Smooth muscle cell (in vitro differentiated cells): ENCODE measurements around the gene SLC2A13. TPM values are rescaled to one million over a fixed set of nuclear protein-coding genes. Genes with fewer than 3 reads are reported as not detected.
"Not testable (repeated sequence)": the region's sequence is repeated elsewhere in the genome, so short reads cannot be mapped to it uniquely, and the experiment has no call there.

Experiments
- DNase-seq: peaks from one replicate; lab custom pipeline; 2025; ENCODE audit not compliant: unreplicated experiment; lab: John Stamatoyannopoulos, UW
- H2AFZ ChIP-seq: fragments of 200-600 bp; sonication (generic); 2 replicates; pipeline ENCODE4 v1.6.0; 2016; ENCODE audit warnings: antibody characterized with exemption, low read depth, mild to moderate bottlenecking
- H3F3A ChIP-seq: fragments of 200-600 bp; sonication (generic); 2 replicates; pipeline ENCODE4 v1.6.0; 2017; ENCODE audit warnings: antibody characterized with exemption, low read depth
- H3K27ac ChIP-seq: fragments of 200-600 bp; sonication (generic); 2 replicates; pipeline ENCODE4 v1.5.1; 2016; ENCODE audit warnings: low read depth, mild to moderate bottlenecking
- H3K27me3 ChIP-seq: fragments of 200-600 bp; sonication (generic); 2 replicates; pipeline ENCODE4 v1.6.1; 2016; ENCODE audit warnings: low read depth, mild to moderate bottlenecking
- H3K36me3 ChIP-seq: fragments of 200-600 bp; sonication (generic); 2 replicates; pipeline ENCODE4 v1.5.1; 2016; ENCODE audit warnings: low read depth
- H3K4me1 ChIP-seq: fragments of 200-600 bp; sonication (generic); 2 replicates; pipeline ENCODE4 v1.5.1; 2016; ENCODE audit warnings: low read depth
- H3K4me2 ChIP-seq: fragments of 200-600 bp; sonication (generic); 2 replicates; pipeline ENCODE4 v1.6.0; 2016; ENCODE audit warnings: mild to moderate bottlenecking
- H3K4me3 ChIP-seq: fragments of 200-600 bp; sonication (generic); 2 replicates; pipeline ENCODE4 v1.5.1; 2016; ENCODE audit warnings: mild to moderate bottlenecking
- H3K79me2 ChIP-seq: fragments of 200-600 bp; sonication (generic); 2 replicates; pipeline ENCODE4 v1.6.0; 2016; ENCODE audit warnings: low read depth, mild to moderate bottlenecking
- H3K9ac ChIP-seq: fragments of 200-600 bp; sonication (generic); 2 replicates; pipeline ENCODE4 v1.6.0; 2016; ENCODE audit warnings: low read depth
- H3K9me3 ChIP-seq: fragments of 200-600 bp; sonication (generic); replicated peaks from 2 replicates; pipeline ENCODE4 v1.5.1; 2016; ENCODE audit warnings: low read depth
- H4K20me1 ChIP-seq: fragments of 200-600 bp; sonication (generic); 2 replicates; pipeline ENCODE4 v1.6.0; 2016; ENCODE audit warnings: low read depth
- CTCF ChIP-seq: fragments of 200-600 bp; sonication (generic); IDR thresholded peaks from 2 replicates; pipeline ENCODE4 v1.5.1; 2017; ENCODE audit warnings: borderline replicate concordance, mild to moderate bottlenecking, antibody characterized with exemption; ENCODE audit not compliant: insufficient read depth, poor library complexity, severe bottlenecking
- WGBS: methylation state at CpG from one replicate; pipeline ENCODE4 v1.1.7; 2016; ENCODE audit warnings: low lambda C conversion rate; 5-methylcytosine and 5-hydroxymethylcytosine counted together
- polyA plus RNA-seq: library from polyadenylated mRNA; unstranded; fragments of >200 nt; fragmentation: Nextera tagmentation; extraction: Ambion mirVana; gene quantifications from 2 replicates; pipeline ENCODE4 v1.2.1, GENCODE V29; 2016
- total RNA-seq: library from RNA; depleted of rRNA; stranded (reverse); fragments of >200 nt; gene quantifications from 2 replicates; pipeline ENCODE4 v1.2.3, GENCODE V29; 2014

SLC2A13 gene
- total and polyA plus RNA-seq, 2 experiments from 2014 or later, result 9.6 to 27.4 TPM

DNA sequence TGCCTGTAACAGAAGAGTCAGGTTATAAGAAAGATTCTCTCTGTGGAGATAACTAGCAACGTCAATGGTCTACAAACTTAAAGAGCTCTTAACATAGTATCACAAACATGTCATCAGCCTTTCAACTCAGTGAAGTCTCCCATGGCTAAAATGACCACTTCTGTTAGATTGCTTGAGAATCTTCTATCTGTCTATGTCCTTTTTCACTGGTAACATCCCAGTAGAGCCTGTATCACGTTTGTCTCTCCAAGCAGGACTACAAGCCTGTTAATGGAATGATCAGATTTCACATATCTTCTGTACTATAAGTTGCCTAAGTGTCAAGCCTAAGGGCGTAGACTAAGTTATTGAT is 50.7 kb downstream of the SLC2A13 start:
- no peak for DNase-seq
- no peak for TF ChIP-seq CTCF
- peaks cover 3% of the 10 kb centered on the region for H3F3A ChIP-seq
- no peaks in the 10 kb centered on the region for H3K9me3 ChIP-seq
- peaks cover 8% of the 10 kb centered on the region for H3K79me2 ChIP-seq
- peaks cover 4% of the 10 kb centered on the region for H3K4me1 ChIP-seq
- H3K4me2 ChIP-seq, result peak overlapping the region; percentile 73
- H3K9ac ChIP-seq, result peak overlapping the region; percentile 74
- H3K27ac ChIP-seq, result peak overlapping the region; percentile 92
- no peaks in the 10 kb centered on the region for H3K27me3 ChIP-seq
- peak overlapping the region; percentile 10 for H3K4me3 ChIP-seq
- no peaks in the 10 kb centered on the region for H3K36me3 ChIP-seq
- WGBS, result 41% methylated on average over 3 of the region's 3 CpGs
- peaks cover 11% of the 10 kb centered on the region for H4K20me1 ChIP-seq
- no peak overlapping the region for H2AFZ ChIP-seq

- Histone ChIP-seq H4K20me1 (peaks cover 11% of the 10 kb centered on the region), H3K4me2 (peak overlapping the region; percentile 73), H3K9ac (peak overlapping the region; percentile 74), H3K9me3 (no peaks in the 10 kb centered on the region), H3K79me2 (peaks cover 8% of the 10 kb centered on the region), H2AFZ (no peak overlapping the region), H3K4me3 (peak overlapping the region; percentile 10), H3K27me3 (no peaks in the 10 kb centered on the region), H3F3A (peaks cover 3% of the 10 kb centered on the region), H3K36me3 (no peaks in the 10 kb centered on the region), H3K4me1 (peaks cover 4% of the 10 kb centered on the region), H3K27ac (peak overlapping the region; percentile 92)
- TF ChIP-seq CTCF, result no peak
- 30% methylated on average over 6 of the region's 6 CpGs for WGBS
- DNase-seq, result no peak
Observed at GRCh38 chr12:40054555-40055227, 51.2 kb downstream of the SLC2A13 start.

GRCh38 chr12:40049268-40049667 is 56.6 kb downstream of the SLC2A13 start:
- 87% methylated on average over 1 of the region's 1 CpG for WGBS
- no peak for TF ChIP-seq CTCF

DNA sequence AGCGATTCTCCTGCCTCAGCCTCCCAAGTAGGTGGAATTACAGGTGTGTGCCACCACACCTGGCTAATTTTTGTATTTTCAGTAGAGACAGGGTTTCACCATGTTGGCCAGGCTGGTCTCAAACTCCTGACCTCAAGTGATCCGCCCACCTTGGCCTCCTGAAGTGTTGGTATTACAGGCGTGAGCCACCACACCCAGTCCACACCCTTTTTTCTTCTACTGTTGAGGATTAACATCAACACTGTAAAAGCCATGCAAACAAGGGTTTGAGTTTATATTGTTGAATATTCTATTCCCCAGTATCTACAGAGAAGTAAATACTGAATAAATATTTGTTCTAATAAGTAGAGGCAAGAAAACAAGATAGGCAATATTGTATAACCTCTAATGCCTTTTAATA is 58.9 kb downstream of the SLC2A13 start:
- not testable (repeated sequence) for DNase-seq, H3K27ac ChIP-seq, H3K4me1 ChIP-seq, H3K36me3 ChIP-seq, H3K4me3 ChIP-seq, H4K20me1 ChIP-seq, H3F3A ChIP-seq, H2AFZ ChIP-seq, H3K4me2 ChIP-seq, H3K9me3 ChIP-seq, H3K9ac ChIP-seq, H3K27me3 ChIP-seq, H3K79me2 ChIP-seq
- 90% methylated on average over 3 of the region's 3 CpGs for WGBS

More at GRCh38 chr12:40049268-40049667, 56.6 kb downstream of the SLC2A13 start:
- Histone ChIP-seq H3K4me3 (no peak overlapping the region), H3F3A (peaks cover 3% of the 10 kb centered on the region), H3K79me2 (no peaks in the 10 kb centered on the region), H3K36me3 (no peaks in the 10 kb centered on the region), H3K4me2 (no peak overlapping the region), H3K27me3 (no peaks in the 10 kb centered on the region), H3K9me3 (no peaks in the 10 kb centered on the region), H3K4me1 (peaks cover 4% of the 10 kb centered on the region), H3K9ac (no peak overlapping the region), H4K20me1 (peaks cover 6% of the 10 kb centered on the region), H2AFZ (no peak overlapping the region), H3K27ac (no peak overlapping the region)
- DNase-seq, result no peak
